Measurements from ENCODE around the gene GRB7.
A peak's percentile ranks its signal among the peaks of the same experiment; 100 is the strongest.
"Not testable (repeated sequence)": the region's sequence is repeated elsewhere in the genome, so short reads cannot be mapped to it uniquely, and the experiment has no call there.

Gene GRB7

DNA sequence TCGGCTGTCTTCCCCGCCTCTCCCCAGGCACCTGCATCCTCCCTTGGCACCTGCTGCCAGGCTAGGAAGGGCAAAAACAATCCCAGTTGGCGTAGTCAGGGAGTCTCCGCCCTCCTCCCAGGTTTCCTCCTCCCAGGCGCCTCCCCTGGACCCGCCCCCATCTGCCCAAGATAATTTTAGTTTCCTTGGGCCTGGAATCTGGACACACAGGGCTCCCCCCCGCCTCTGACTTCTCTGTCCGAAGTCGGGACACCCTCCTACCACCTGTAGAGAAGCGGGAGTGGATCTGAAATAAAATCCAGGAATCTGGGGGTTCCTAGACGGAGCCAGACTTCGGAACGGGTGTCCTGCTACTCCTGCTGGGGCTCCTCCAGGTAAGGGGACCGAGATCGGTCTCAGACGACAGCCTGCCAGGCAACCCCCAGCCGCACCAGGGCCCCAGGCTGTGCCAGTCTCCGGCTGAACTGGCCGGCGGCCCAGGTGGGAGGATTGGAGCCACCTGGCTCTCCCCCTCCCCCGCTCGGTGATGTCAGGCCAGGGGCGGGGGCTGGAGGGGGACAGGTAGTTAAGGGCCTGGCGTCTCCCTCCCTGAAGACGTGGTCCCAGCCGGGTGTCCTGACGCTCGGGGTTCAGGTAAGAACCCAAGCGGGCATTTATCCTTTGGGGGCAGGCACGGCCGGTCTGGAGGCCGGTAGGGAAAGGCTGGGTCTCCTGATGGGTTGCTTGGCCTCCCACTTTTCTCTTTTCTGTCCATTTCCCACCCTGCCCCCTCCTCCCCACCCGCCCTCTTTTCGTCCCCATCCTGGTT is at the start of gene GRB7:
Gene GRB7, plus strand, starts transcription at position 179 of the 808 bp plus-strand sequence. CDS start 4,364 bp downstream, outside the sequence.
- DNase-seq (ENCODE audit: low spot score), result no peak

DNA sequence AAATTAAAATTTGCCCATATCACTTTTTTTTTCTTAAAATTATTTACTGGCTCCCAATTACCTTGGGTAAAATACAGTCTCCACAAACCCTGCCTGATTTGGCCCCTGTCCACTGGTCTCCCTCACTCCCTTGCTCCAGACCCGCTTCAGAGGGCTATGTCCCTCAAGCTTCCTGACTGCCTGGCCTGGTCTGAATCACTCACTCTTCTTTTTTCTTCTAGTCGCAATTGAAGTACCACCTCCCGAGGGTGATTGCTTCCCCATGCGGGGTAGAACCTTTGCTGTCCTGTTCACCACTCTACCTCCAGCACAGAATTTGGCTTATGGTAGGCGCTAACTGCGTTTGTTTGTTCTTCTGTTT is 49.3 kb upstream of the GRB7 start:
- DNase-seq (ENCODE audit: low spot score), result no peak

DNA sequence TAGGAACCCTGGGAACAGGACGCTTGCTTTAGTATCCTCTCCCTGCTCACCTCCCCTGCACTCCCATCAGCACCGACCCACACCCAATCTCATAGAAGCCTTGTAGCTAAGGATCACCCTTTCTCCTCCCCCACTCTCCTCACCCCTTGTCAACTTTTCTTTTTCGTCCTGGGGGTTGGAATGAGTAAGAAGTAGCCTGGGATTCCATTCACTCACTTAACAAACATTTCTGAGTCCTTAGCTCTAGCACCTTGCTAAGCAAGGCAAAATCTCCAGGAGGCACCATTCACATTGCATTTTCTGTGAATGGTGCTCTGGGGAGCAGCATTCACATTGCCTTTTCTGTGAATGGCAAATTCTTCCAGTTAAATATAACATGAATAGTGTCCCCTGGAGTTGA is 48.8 kb upstream of the GRB7 start:
- DNase-seq (ENCODE audit: low spot score), result no peak

DNA sequence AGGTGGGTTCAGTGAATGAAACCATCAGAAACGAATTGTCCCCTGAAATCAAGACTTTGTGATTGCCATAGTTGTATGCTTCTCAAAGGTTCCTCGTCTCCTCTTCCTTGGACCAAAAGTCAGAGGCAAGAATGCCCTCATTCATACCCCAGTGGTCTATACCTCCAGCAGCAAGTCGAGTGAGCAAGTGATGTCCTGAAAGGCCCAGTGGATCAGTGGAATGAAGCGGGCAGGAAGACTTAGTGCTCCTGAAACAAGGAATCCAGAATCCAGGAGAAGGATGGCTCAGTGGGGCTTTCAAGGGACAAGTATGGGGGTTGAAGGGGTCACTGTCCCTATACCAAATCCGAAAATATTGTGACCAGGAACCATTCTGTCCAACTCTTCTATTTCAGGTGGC is 43.1 kb upstream of the GRB7 start:
- no peak for DNase-seq (ENCODE audit: low spot score)

DNA sequence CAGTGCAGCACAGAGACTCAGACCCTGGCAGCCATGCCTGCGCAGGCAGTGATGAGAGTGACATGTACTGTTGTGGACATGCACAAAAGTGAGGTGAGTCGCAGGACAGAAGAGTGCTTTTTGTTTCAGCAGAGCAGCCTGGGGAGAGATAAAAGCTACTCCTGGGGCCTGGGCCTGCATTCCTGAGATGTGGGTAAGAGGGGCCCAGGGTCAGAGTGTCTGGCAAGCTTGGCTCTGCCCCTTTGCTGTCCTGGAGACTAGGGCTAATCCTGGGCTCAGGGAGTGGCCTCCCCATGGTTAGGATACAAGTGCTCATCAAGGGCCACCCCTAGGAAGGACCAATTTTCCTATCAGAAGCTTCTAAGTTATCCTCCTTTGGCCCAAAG is 42.7 kb upstream of the GRB7 start:
- no peak for DNase-seq (ENCODE audit: low spot score)

DNA sequence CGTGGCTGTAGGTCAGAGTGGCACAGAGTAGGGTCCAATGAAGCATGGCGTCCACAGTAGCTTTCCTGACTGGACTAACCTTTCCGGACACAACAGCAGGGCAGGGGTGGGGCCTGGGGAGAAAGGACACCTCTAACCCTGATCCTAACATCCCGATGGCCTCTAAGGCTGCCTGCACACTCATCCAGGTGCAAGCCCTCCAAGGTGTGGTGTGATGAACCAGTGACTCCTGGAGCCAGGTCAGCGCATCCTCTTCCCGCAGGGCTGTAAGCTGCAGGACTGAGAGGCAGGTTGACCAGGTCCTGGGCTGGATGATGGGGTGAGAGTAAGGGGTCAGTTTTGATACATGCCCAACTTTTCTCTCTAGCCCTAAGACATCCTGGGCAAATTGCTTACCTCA is 41.0 kb upstream of the GRB7 start:
- DNase-seq (ENCODE audit: low spot score), result no peak

DNA sequence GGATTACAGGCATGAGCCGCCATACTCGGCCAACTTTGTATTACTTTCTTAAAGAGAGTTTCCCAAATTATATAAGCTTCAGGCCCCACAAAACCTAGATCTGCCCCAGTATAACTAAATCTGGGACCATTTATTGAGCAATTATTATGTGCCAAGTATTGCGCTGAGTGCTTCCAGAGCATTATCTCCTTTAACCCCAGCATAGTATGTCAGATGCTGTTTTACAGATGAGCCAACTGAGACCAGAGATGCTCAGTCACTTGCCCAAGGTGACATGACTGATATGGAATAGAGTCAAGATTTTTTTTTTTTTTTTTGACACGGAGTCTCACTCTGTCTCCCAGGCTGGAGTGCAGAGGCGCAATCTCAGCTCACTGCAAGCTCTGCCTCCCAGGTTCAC is 39.8 kb upstream of the GRB7 start:
- DNase-seq (ENCODE audit: low spot score), result no peak

DNA sequence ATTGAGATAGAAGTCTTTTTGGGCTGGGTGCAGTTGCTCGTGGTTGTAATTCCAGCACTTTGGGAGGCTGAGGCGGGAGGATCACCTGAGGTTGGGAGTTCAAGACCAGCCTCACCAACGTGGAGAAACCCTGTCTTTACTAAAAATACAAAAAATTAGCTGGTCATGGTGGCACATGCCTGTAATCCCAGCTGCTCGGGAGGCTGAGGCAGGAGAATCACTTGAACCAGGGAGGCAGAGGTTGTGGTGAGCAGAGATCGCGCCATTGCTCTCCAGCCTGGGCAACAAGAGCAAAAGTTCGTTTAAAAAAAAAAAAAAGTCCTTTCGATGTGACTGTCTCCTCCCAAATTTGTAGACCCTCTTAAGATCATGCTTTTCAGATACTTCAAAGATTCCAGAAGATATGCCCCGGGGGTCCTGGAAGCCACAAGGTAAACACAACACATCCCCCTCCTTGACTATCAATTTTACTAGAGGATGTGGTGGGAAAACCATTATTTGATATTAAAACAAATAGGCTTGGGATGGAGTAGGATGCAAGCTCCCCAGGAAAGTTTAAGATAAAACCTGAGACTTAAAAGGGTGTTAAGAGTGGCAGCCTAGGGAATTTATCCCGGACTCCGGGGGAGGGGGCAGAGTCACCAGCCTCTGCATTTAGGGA is 38.5 kb upstream of the GRB7 start:
- DNase-seq (ENCODE audit: low spot score), result not testable (repeated sequence)

DNA sequence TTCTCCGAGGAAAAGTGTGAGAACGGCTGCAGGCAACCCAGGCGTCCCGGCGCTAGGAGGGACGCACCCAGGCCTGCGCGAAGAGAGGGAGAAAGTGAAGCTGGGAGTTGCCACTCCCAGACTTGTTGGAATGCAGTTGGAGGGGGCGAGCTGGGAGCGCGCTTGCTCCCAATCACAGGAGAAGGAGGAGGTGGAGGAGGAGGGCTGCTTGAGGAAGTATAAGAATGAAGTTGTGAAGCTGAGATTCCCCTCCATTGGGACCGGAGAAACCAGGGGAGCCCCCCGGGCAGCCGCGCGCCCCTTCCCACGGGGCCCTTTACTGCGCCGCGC is 38.0 kb upstream of the GRB7 start, which contains the start of gene ERBB2:
Gene ERBB2, plus strand, starts transcription at position 247 of the 330 bp plus-strand sequence. CDS start 175 bp downstream, outside the sequence.
- peak; percentile 69 for DNase-seq (ENCODE audit: low spot score)

DNA sequence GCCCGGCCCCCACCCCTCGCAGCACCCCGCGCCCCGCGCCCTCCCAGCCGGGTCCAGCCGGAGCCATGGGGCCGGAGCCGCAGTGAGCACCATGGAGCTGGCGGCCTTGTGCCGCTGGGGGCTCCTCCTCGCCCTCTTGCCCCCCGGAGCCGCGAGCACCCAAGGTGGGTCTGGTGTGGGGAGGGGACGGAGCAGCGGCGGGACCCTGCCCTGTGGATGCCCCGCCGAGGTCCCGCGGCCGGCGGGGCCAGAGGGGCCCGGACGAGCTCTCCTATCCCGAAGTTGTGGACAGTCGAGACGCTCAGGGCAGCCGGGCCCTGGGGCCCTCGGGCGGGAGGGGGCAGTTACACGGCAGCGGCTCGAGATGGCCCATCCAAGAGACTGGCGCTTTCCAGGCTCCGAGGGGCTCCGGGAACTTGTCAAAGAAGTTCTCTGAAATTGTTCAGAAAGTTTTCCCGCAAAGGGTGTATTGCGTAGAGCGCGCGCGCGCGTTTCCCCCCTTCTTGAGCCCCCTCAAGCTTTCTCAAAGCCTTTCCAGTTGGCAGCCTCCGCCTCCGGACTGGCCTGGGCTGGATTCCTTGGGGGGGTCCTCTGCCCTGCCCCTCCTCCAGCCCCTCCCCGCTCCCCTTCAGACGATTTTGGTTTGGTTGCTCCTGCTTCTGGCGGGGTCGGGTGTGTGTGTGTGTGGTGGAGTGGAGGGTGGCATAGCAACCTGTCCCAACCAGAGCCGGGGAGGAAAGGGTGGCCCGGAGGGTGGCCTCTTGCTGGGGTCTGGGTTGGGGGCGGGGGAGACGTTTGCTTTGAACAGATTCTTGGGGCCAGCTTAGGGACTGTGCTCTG is 37.4 kb upstream of the GRB7 start:
- DNase-seq (ENCODE audit: low spot score), result no peak

DNA sequence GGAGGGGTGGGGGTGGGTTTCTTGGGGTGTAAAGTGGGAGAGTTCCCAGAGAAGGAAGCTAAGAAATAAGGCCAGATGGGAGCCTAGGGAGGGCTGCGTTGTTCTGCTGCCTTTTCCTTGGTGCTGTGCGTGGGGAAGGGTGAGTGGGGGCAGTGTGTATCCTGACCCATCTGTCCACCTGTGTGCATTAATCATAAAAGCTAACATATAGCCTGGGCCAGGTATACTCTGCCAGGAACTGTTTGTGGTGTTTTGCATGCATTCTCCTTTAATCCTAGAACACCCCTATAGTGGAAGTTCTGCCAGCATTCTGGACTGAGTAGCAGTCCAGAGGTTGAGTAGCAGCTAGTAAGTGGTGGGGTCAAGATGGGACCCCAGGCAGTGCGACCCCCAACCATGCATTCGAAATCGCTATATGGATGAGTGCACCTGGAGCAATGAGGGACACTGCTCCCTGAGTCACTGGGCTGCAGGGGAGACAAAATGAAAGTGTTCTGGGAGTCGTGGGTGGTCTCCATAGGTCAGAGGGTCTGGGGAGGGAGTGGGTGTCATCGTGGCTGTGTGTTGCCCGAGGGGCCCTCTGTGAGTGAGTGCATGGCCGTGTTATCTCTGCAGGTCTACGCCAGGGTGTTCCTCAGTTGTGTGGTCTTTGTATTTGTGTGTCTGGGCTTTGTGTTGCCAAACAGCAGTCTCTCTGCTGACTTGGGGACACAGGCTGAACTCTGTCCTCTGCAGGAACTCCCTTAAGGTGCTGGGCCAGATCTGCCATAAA is 36.5 kb upstream of the GRB7 start:
- no peak for DNase-seq (ENCODE audit: low spot score)

DNA sequence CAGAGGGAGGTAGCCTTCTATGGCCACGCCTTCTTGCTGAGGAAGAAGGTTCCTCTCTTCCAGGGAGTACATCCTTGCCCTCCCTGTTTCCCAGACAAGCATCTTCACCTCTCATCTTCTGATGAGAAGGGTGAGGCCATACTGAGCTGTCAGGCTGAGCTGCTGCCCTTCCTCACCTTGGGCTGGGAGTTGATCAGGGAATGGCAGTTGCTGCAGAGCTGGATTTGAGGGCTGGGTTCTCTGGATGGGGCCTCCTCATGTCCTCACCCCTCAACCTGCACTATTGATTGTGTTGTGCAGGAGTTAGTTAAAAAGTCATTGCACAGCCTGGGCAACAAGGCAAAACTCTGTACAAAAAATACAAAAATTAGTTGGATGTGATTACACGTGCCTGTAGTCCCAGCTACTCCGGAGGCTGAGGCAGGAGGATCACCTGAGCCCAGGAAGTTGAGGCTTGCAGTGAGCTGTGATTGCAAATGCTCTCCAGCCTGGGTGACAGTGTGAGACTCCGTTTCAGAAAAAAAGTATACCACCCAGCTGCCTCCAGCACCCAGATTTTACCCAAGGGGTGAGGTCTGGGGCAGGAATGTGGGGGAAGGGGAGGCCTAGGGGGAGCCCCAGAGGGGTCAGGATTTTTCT is 35.8 kb upstream of the GRB7 start:
- no peak for DNase-seq (ENCODE audit: low spot score)

DNA sequence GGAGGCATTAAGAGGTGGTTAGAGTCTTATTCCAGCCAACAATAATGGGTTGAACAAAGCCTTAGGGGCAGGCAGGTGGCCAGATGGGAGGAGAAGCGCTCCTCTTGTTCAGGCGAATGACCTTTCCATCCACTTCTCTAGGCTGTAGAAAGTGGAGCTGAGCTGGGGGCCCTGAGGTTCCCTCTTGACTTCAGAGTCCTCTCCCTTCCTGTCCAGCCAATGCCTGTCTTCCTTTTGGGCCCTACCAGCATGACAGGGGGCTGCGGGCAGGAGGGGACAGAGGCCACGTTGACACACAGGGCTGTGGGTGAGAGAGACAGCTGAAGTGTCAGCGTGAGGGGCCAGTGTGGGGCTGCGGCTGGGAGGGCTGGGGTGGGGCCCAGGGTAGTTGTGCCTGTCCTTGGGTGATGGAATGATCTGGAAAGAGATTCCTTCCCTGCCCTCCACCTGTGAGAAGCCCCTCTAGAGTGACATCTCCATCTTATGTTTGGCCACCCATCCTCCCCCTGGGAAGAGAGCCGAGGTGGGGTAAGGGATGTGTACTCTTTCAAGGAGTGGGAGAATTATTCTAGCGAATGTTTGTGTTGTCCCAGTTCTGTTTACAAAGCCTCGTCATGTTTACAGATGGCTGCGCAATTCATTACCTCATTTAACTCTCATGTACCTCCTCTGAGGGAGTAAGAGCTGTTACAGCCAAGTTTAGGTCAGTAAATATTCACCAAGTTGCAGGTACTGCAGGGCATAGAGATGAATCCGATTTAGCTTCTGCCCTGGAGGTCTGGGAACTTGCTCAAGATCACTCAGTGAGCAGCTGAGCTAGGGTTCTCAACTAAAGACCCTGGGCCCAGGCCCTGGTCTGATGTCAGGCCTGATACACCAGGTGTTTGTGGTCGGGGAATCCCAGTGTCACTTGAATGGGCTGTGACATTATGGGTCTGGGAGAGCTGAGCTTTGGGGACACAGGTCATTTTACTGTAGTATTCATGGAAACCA is 34.5 kb upstream of the GRB7 start:
- DNase-seq (ENCODE audit: low spot score), result no peak

DNA sequence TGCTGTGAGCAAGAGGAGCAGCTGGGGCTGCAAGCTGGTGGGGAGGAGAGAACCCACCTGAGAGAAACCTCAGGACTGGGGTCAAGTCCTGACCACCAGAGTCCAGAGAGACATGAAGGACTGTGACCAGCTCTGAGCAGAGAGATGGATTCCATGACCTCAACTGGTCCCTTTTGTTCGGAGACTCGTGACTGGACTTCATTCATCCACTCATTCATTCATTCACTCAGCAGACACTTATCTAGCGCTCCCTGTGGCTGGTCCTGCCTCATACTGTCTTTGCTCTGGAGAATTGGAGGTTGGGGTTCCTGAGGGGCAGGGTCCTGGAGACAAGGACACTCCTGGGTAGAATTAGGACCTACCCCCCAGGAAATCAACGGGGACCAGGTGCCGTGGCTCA is 33.8 kb upstream of the GRB7 start:
- DNase-seq (ENCODE audit: low spot score), result no peak

DNA sequence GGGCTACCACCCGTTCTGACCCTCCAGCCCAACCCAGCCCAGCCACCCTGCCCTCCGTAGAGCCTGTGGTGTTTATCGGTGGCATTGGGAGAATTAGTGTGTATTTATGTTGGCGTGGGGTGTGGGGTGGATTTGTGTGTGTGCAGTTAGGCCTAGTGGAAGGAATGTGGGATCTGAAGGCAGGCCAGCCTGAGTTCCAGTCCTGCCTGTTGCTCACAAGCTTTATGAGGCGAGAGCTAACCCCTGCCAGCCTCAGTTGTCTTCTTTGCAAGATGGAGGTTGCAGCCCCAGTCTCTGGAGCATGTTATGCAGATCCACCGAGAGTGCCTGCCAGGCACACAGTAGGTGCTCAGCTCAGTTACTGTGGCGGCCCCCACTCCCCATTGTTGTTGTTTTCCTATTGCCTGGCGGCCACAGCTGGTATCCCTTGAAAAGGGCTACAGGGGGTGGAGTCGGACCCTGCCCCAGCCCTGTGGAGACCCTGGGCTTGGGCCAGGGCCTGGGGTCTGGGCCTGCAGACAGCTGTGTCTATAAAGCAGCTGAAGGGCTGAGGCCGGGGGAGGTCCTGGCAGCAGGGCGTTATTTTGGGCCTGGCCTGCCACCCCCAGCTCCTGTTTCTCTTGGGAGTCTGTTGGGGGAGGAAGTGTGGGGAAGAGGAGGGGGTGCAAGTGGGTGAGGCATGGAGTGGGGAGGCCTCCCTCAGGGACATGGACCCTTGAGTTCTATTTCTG is 32.8 kb upstream of the GRB7 start:
- DNase-seq (ENCODE audit: low spot score), result no peak

DNA sequence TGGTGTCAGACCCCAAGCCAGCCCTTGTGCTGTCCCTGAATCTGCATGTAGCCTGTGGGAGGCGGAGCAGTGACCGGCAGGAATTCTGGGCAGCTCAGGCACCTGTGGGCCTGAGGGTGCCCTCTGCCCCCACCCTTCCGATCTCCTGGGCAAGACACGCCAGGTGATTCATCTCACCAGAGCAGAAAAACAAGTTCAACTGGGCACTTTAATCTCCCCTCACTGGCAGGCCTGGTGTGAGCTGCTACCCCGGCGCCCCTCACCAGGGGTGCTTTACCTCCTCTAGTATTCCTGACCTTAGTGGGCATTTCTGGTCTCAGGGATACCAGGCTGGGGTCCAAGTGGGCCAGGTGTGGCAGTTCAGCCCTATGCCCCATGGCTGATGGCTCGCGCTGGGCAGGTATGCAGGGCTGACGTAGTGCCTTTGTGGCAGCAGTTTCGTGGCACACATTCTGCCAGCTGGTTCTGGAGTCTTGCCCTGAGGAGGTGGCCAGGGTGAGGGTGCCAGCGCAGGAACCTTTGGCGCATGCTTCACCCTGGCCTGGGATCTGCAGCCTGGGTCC is 31.9 kb upstream of the GRB7 start:
- DNase-seq (ENCODE audit: low spot score), result no peak

DNA sequence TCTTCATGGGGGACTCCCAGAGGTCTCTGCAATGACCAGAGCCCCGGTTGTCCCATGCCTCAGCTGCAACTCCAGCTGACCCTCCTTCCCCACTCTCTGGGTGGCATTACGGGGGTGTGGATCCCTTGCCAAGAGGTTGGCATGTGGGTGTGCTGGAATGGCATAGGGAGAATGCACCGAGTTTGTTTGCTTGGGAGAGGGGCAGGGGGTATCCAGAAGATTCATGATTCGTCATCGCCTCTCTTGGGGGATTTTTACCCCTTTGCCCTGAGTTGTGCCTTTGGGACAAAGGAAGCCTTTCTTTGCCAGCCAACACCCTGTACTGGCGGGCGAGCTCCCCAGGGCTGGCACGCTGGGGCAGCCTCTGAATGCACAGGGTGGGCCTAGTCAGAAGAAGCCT is 31.4 kb upstream of the GRB7 start:
- DNase-seq (ENCODE audit: low spot score), result no peak

DNA sequence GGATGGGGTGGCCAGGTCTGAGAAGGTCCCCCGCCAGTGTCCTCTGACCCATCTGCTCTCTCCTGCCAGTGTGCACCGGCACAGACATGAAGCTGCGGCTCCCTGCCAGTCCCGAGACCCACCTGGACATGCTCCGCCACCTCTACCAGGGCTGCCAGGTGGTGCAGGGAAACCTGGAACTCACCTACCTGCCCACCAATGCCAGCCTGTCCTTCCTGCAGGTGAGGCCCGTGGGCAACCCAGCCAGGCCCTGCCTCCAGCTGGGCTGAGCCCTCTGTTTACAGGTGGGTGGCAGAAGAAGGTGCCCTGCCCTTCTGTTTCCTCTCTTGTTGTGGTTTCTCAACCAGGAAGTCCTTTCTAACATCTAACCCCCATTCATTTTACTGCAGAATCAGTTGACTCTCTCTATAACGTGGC is 30.8 kb upstream of the GRB7 start:
- DNase-seq (ENCODE audit: low spot score), result no peak

DNA sequence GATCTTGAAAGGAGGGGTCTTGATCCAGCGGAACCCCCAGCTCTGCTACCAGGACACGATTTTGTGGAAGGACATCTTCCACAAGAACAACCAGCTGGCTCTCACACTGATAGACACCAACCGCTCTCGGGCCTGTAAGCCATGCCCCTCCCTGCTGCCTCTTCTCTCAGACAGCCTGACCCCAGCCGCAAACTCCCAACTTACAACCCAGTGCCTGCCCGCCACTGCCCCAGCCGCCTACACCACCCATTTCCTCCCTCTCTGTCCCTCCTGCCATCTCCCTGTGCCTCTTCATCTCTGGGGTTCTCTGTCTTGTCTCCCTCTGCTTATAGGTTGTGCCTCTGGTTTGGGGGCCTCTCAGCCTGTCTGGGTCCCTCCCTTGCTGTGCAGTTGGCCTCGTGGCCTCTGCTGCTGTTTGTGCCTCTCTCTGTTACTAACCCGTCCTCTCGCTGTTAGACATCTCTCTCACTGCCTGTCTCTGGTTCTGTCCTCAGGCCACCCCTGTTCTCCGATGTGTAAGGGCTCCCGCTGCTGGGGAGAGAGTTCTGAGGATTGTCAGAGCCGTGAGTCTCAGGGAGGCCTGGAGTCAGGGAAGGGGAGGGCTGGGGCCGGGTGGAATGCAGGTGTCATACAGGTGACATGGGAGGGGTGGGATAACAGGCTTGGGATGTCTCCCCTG is 28.3 kb upstream of the GRB7 start:
- no peak for DNase-seq (ENCODE audit: low spot score)

Data from putamen (tissue), 1 donor.